ENCODE data around the gene EPS8L2.

Gene EPS8L2

DNA sequence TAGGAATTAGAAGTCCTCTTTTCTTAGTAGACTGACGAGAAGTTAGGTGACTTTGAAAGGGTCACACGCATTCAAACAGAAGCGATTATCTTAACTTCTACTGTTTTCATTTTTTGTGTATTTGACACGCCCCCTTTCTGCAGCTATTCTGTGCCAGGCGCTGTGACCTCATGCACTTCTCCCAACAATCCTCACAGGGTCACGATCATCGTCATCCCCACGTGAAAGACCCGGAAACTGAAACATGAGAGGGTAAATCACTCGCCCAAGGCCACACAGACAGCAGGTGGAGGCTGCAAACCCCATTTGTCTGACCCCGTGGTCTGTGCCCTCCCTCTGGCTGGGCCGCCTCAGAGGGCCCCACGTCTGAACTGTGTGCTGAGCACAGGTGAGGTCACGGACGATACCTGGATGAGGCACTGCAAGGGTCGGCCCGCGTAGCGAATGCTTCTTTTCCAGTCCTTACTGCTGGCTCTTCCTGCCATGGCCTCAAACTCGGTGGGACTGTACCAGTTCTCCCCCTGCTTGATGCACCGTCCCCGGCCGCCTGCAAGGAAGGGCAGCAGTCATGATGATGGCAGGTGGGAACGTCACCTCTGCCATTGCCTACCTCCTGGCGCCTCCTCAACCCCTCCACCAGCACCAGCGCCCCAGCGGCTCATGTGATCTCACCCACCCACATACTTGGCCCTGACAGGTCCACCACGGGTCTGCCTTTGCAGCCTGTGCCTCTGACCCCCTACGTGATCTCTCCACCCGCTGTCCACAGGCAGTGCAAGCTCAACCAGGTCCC lies 19.4 kb upstream of the EPS8L2 start:
- peaks cover 50 to 55% of the 10 kb centered on the region in 2 experiments for H3K36me3 ChIP-seq (ENCODE audit: control insufficient read depth in 1 of 2, insufficient read depth in 2 of 2, low read length in 2 of 2)
- no peak overlapping the region for H2BK120ac ChIP-seq (ENCODE audit: insufficient read depth, low read length, poor library complexity)
- H3K4me2 ChIP-seq (ENCODE audit: low read length) = no peak overlapping the region
- H3K14ac ChIP-seq (ENCODE audit: low read length) = no peak overlapping the region
- H2BK12ac ChIP-seq (ENCODE audit: low read length) = no peak overlapping the region
- H3K4ac ChIP-seq (ENCODE audit: low read depth, low read length) = no peak overlapping the region
- H3K4me1 ChIP-seq (ENCODE audit: control insufficient read depth in 1 of 2, insufficient read depth in 2 of 2, low read length in 2 of 2) = peaks cover 7 to 8% of the 10 kb centered on the region in 2 experiments
- no peak overlapping the region for H3K4me3 ChIP-seq (ENCODE audit: low read depth, low read length)
- no CpG with 5 or more reads among the region's 30 CpGs for WGBS (ENCODE audit: extremely low coverage, insufficient coverage, insufficient read length)
- no peak overlapping the region for H3K18ac ChIP-seq (ENCODE audit: low read length)
- H4K91ac ChIP-seq (ENCODE audit: low read depth, low read length) = no peak overlapping the region
- no peaks in the 10 kb centered on the region for H3K79me1 ChIP-seq (ENCODE audit: low read length)
- H3K27me3 ChIP-seq (ENCODE audit: insufficient read depth, low read length) = no peaks in the 10 kb centered on the region
- no peaks in the 10 kb centered on the region for H3K79me2 ChIP-seq (ENCODE audit: control insufficient read depth, insufficient read depth, low read length, poor library complexity)
- H4K8ac ChIP-seq (ENCODE audit: low read depth, low read length) = no peak overlapping the region
- peaks cover 2% of the 10 kb centered on the region for H3K9me3 ChIP-seq (ENCODE audit: insufficient read depth, low read depth, low read length)
- H4K12ac ChIP-seq (ENCODE audit: low read depth, low read length) = no peak overlapping the region
- H2AFZ ChIP-seq (ENCODE audit: insufficient read depth, low read length, poor library complexity) = no peak overlapping the region
- H2BK5ac ChIP-seq (ENCODE audit: low read depth, low read length, poor library complexity) = no peak overlapping the region
- H2AK5ac ChIP-seq (ENCODE audit: low read length) = no peak overlapping the region
- no peak overlapping the region for H3K23ac ChIP-seq (ENCODE audit: low read length)
- no peak overlapping the region for H3K27ac ChIP-seq (ENCODE audit: low read depth, low read length)
- no peak for DNase-seq
- H3K9ac ChIP-seq (ENCODE audit: low read length) = no peak overlapping the region

DNA sequence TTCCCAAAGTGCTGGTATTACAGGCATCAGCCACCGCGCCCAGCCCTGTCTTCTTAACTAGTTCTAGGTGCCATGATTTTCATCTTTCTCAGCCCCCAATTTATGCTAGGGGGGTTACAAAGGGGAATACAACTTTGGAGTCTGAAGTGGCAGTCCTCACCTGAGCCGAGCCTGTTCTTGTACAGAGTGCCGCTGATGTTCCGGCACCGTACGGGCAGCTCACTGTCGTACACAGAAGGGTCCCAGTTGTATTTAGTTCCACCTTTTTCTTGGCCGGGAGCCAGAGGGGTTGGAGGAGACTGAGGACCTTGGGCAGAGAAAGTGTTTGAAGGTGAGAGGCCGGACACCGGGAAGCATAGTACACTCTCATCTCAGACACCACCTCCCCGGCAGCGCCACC lies 18.3 kb upstream of the EPS8L2 start:
- Histone ChIP-seq H4K91ac (ENCODE audit: low read depth, low read length) (no peak overlapping the region), H3K27me3 (ENCODE audit: insufficient read depth, low read length) (no peaks in the 10 kb centered on the region), H3K4ac (ENCODE audit: low read depth, low read length) (no peak overlapping the region)

DNA sequence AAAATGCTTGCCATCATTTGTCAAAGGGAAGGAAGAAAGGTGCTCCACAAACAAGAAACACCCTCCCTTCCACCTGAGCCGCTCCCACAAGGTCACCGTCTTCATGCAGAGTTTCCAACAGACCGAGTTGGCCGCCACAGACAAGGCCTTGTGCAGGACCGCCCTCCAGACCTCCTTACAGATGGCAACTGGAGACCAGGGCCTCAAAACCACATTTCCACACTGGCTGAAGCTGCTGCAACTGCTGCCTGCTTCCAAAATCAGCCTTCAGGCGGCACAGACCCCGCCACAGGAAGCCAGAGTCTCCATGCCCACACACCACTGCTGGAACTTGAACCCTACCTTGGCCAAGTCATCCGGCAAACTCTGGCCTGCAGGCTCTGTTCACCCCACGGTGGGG lies 17.4 kb upstream of the EPS8L2 start:
- no peaks in the 10 kb centered on the region for H3K27me3 ChIP-seq (ENCODE audit: insufficient read depth, low read length)
- no peak overlapping the region for H4K8ac ChIP-seq (ENCODE audit: low read depth, low read length)
- no peak overlapping the region for H4K12ac ChIP-seq (ENCODE audit: low read depth, low read length)
- H2BK5ac ChIP-seq (ENCODE audit: low read depth, low read length, poor library complexity) = no peak overlapping the region
- H2AK5ac ChIP-seq (ENCODE audit: low read length) = no peak overlapping the region
- peaks cover 8% of the 10 kb centered on the region for H3K79me2 ChIP-seq (ENCODE audit: control insufficient read depth, insufficient read depth, low read length, poor library complexity)
- no peak overlapping the region for H3K4ac ChIP-seq (ENCODE audit: low read depth, low read length)
- H3K4me2 ChIP-seq (ENCODE audit: low read length) = no peak overlapping the region
- H3K18ac ChIP-seq (ENCODE audit: low read length) = no peak overlapping the region
- H3K4me1 ChIP-seq (ENCODE audit: control insufficient read depth in 1 of 2, insufficient read depth in 2 of 2, low read length in 2 of 2) = peaks cover 17 to 20% of the 10 kb centered on the region in 2 experiments
- no peak overlapping the region for H3K27ac ChIP-seq (ENCODE audit: low read depth, low read length)
- WGBS (ENCODE audit: extremely low coverage, insufficient coverage, insufficient read length) = no CpG with 5 or more reads among the region's 9 CpGs
- H3K36me3 ChIP-seq (ENCODE audit: control insufficient read depth in 1 of 2, insufficient read depth in 2 of 2, low read length in 2 of 2) = peaks cover 41 to 44% of the 10 kb centered on the region in 2 experiments
- no peak overlapping the region for H2BK12ac ChIP-seq (ENCODE audit: low read length)
- H3K4me3 ChIP-seq (ENCODE audit: low read depth, low read length) = no peak overlapping the region
- no peak for DNase-seq
- H2BK120ac ChIP-seq (ENCODE audit: insufficient read depth, low read length, poor library complexity) = no peak overlapping the region
- peaks cover 2% of the 10 kb centered on the region for H3K9me3 ChIP-seq (ENCODE audit: insufficient read depth, low read depth, low read length)
- no peak overlapping the region for H3K14ac ChIP-seq (ENCODE audit: low read length)
- peaks cover 3% of the 10 kb centered on the region for H3K79me1 ChIP-seq (ENCODE audit: low read length)
- H4K91ac ChIP-seq (ENCODE audit: low read depth, low read length) = no peak overlapping the region
- no peak overlapping the region for H3K9ac ChIP-seq (ENCODE audit: low read length)
- no peak overlapping the region for H3K23ac ChIP-seq (ENCODE audit: low read length)
- H2AFZ ChIP-seq (ENCODE audit: insufficient read depth, low read length, poor library complexity) = no peak overlapping the region

More for the DNA sequence above, 18.3 kb upstream of the EPS8L2 start:
- peaks cover 12 to 14% of the 10 kb centered on the region in 2 experiments for H3K4me1 ChIP-seq (ENCODE audit: control insufficient read depth in 1 of 2, insufficient read depth in 2 of 2, low read length in 2 of 2)
- no peak overlapping the region for H3K23ac ChIP-seq (ENCODE audit: low read length)
- no peak overlapping the region for H4K12ac ChIP-seq (ENCODE audit: low read depth, low read length)
- peaks cover under 1% of the 10 kb centered on the region for H3K79me1 ChIP-seq (ENCODE audit: low read length)
- H3K36me3 ChIP-seq (ENCODE audit: control insufficient read depth in 1 of 2, insufficient read depth in 2 of 2, low read length in 2 of 2) = peaks cover 42 to 49% of the 10 kb centered on the region in 2 experiments
- no peak overlapping the region for H3K4me3 ChIP-seq (ENCODE audit: low read depth, low read length)
- no peak overlapping the region for H3K18ac ChIP-seq (ENCODE audit: low read length)
- H2BK120ac ChIP-seq (ENCODE audit: insufficient read depth, low read length, poor library complexity) = no peak overlapping the region
- peaks cover 4% of the 10 kb centered on the region for H3K79me2 ChIP-seq (ENCODE audit: control insufficient read depth, insufficient read depth, low read length, poor library complexity)
- peaks cover 2% of the 10 kb centered on the region for H3K9me3 ChIP-seq (ENCODE audit: insufficient read depth, low read depth, low read length)
- no peak overlapping the region for H2AK5ac ChIP-seq (ENCODE audit: low read length)
- no peak for DNase-seq
- no peak overlapping the region for H3K9ac ChIP-seq (ENCODE audit: low read length)
- H3K14ac ChIP-seq (ENCODE audit: low read length) = no peak overlapping the region
- H3K27ac ChIP-seq (ENCODE audit: low read depth, low read length) = no peak overlapping the region
- H2BK5ac ChIP-seq (ENCODE audit: low read depth, low read length, poor library complexity) = no peak overlapping the region
- H4K8ac ChIP-seq (ENCODE audit: low read depth, low read length) = no peak overlapping the region
- no CpG with 5 or more reads among the region's 13 CpGs for WGBS (ENCODE audit: extremely low coverage, insufficient coverage, insufficient read length)
- no peak overlapping the region for H3K4me2 ChIP-seq (ENCODE audit: low read length)
- H2BK12ac ChIP-seq (ENCODE audit: low read length) = no peak overlapping the region
- no peak overlapping the region for H2AFZ ChIP-seq (ENCODE audit: insufficient read depth, low read length, poor library complexity)

DNA sequence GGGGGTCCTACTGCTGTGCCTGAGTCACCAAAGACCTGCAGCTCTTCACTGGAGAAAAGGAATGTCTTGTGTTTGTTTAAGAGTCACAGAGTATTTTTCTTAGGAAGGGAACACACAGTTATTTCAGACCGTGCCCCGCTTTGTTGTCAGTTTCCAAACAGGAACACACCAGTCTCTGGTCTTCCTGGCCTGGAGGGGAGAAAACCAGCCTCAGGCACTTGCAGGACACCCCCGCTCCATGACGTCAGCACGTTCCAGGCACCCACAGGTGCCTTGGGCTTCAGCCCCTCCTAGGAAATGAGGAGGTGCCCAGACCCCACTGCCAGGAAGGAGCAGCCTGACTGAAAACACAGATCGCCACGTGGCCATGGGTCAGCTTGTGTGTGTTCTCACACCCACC lies 16.4 kb upstream of the EPS8L2 start:
- WGBS (ENCODE audit: extremely low coverage, insufficient coverage, insufficient read length) = no CpG with 5 or more reads among the region's 7 CpGs
- H2AK5ac ChIP-seq (ENCODE audit: low read length) = no peak overlapping the region

More for the DNA sequence above, 16.4 kb upstream of the EPS8L2 start:
- H3K27ac ChIP-seq (ENCODE audit: low read depth, low read length) = no peak overlapping the region
- peaks cover 15% of the 10 kb centered on the region for H3K79me2 ChIP-seq (ENCODE audit: control insufficient read depth, insufficient read depth, low read length, poor library complexity)
- H3K14ac ChIP-seq (ENCODE audit: low read length) = no peak overlapping the region
- H3K27me3 ChIP-seq (ENCODE audit: insufficient read depth, low read length) = no peaks in the 10 kb centered on the region
- H4K91ac ChIP-seq (ENCODE audit: low read depth, low read length) = no peak overlapping the region
- H2BK12ac ChIP-seq (ENCODE audit: low read length) = no peak overlapping the region
- no peak overlapping the region for H2BK120ac ChIP-seq (ENCODE audit: insufficient read depth, low read length, poor library complexity)
- peaks cover 25 to 26% of the 10 kb centered on the region in 2 experiments for H3K4me1 ChIP-seq (ENCODE audit: control insufficient read depth in 1 of 2, insufficient read depth in 2 of 2, low read length in 2 of 2)
- no peak overlapping the region for H3K18ac ChIP-seq (ENCODE audit: low read length)
- H3K79me1 ChIP-seq (ENCODE audit: low read length) = peaks cover 9% of the 10 kb centered on the region
- H3K9me3 ChIP-seq (ENCODE audit: insufficient read depth, low read depth, low read length) = peaks cover 2% of the 10 kb centered on the region
- H2BK5ac ChIP-seq (ENCODE audit: low read depth, low read length, poor library complexity) = no peak overlapping the region
- H4K8ac ChIP-seq (ENCODE audit: low read depth, low read length) = no peak overlapping the region
- peaks cover 36 to 41% of the 10 kb centered on the region in 2 experiments for H3K36me3 ChIP-seq (ENCODE audit: control insufficient read depth in 1 of 2, insufficient read depth in 2 of 2, low read length in 2 of 2)
- no peak overlapping the region for H3K4ac ChIP-seq (ENCODE audit: low read depth, low read length)
- H2AFZ ChIP-seq (ENCODE audit: insufficient read depth, low read length, poor library complexity) = no peak overlapping the region
- no peak overlapping the region for H4K12ac ChIP-seq (ENCODE audit: low read depth, low read length)
- DNase-seq = no peak
- H3K4me3 ChIP-seq (ENCODE audit: low read depth, low read length) = no peak overlapping the region
- no peak overlapping the region for H3K9ac ChIP-seq (ENCODE audit: low read length)
- no peak overlapping the region for H3K4me2 ChIP-seq (ENCODE audit: low read length)
- no peak overlapping the region for H3K23ac ChIP-seq (ENCODE audit: low read length)
